Activated T-cell treated with anti-CD3 and anti-CD28 coated beads for 24 hours (primary cell): ENCODE data around the gene GDPD4.

ENCODE experiments used
- DNase-seq: peaks from one replicate; pipeline ENCODE4 v3.0.0-alpha.2; 2020; ENCODE audit warnings: low read depth

The GDPD4 gene

GRCh38 chr11:77204754-77205466 lies 96.6 kb downstream of the GDPD4 start:
- no peak for DNase-seq

- DNase-seq: no peak
These were observed 97.4 kb downstream of the GDPD4 start for GRCh38 chr11:77203901-77204753.

- no peak for DNase-seq
These were observed 98.3 kb downstream of the GDPD4 start for GRCh38 chr11:77202941-77203900.

- DNase-seq: no peak
These were observed 99.3 kb downstream of the GDPD4 start for GRCh38 chr11:77201991-77202841.

- no peak for DNase-seq
These were observed 100.1 kb downstream of the GDPD4 start for GRCh38 chr11:77201370-77201769.

- no peak for DNase-seq
These were observed 100.9 kb downstream of the GDPD4 start for GRCh38 chr11:77200351-77201268.

- no peak for DNase-seq
These were observed 102.2 kb downstream of the GDPD4 start for GRCh38 chr11:77199137-77199745.

- no peak for DNase-seq
These were observed 103.0 kb downstream of the GDPD4 start for GRCh38 chr11:77198440-77198849.

GRCh38 chr11:77197626-77198320 lies 103.7 kb downstream of the GDPD4 start:
- DNase-seq: no peak

GRCh38 chr11:77196961-77197360 lies 104.5 kb downstream of the GDPD4 start:
- DNase-seq: no peak

GRCh38 chr11:77195071-77195755 lies 106.3 kb downstream of the GDPD4 start:
- DNase-seq: no peak

- no peak for DNase-seq
These were observed 107.3 kb downstream of the GDPD4 start for GRCh38 chr11:77193911-77194830.

GRCh38 chr11:77193167-77193566 lies 108.3 kb downstream of the GDPD4 start:
- no peak for DNase-seq

GRCh38 chr11:77191823-77192495 lies 109.5 kb downstream of the GDPD4 start:
- DNase-seq: peak; percentile 48

- no peak for DNase-seq
These were observed 110.1 kb downstream of the GDPD4 start for GRCh38 chr11:77191429-77191822.

- no peak for DNase-seq
These were observed 111.0 kb downstream of the GDPD4 start for GRCh38 chr11:77190331-77191075.
